Fibroblast of lung (primary cell): ENCODE results near the gene CRYL1. TPM values are rescaled to one million over a fixed set of nuclear protein-coding genes. Genes with fewer than 3 reads are reported as not detected.

Experiments
- DNase-seq, 2 donors: peaks; one replicate each; pipeline versions ENCODE4 v3.0.0 to v3.0.0-alpha.2; 2010; ENCODE audit warnings: low read depth in 2 of 2
- H2AFZ ChIP-seq: 2 replicates; pipeline ENCODE4 v1.5.1; 2012; ENCODE audit warnings: low read length, control low read depth, inconsistent platforms
- H3K27ac ChIP-seq: 2 replicates; pipeline ENCODE4 v1.5.1; 2011; ENCODE audit warnings: low read length, control low read depth; ENCODE audit not compliant: insufficient read depth
- H3K27me3 ChIP-seq: 2 replicates; pipeline ENCODE4 v1.5.1; 2011; ENCODE audit warnings: mild to moderate bottlenecking, low read length; ENCODE audit not compliant: control insufficient read depth, insufficient read depth
- H3K36me3 ChIP-seq: 2 replicates; pipeline ENCODE4 v1.5.1; 2011; ENCODE audit warnings: low read length; ENCODE audit not compliant: control insufficient read depth, insufficient read depth
- H3K4me1 ChIP-seq: 2 replicates; pipeline ENCODE4 v1.5.1; 2011; ENCODE audit warnings: low read length; ENCODE audit not compliant: control insufficient read depth, insufficient read depth; ENCODE audit errors: extremely low read depth
- H3K4me2 ChIP-seq: 2 replicates; pipeline ENCODE4 v1.5.1; 2011; ENCODE audit warnings: low read length, control low read depth; ENCODE audit not compliant: insufficient read depth; ENCODE audit errors: extremely low read depth
- H3K4me3 ChIP-seq, 4 experiments: fragments of 200-600 bp in 1 of 4; sonication (generic) in 1 of 4; replicated peaks in 1 of 4; 2 replicates each; pipeline ENCODE4 v1.5.1; 2011 to 2016; ENCODE audit warnings: low read length in 4 of 4, low read depth in 3 of 4, mild to moderate bottlenecking in 3 of 4, control low read depth in 2 of 4, inconsistent platforms in 1 of 4, mixed read lengths in 1 of 4; ENCODE audit not compliant: insufficient read depth in 1 of 4; ENCODE audit errors: control extremely low read depth in 1 of 4
- H3K79me2 ChIP-seq: 2 replicates; pipeline ENCODE4 v1.5.1; 2012; ENCODE audit warnings: mild to moderate bottlenecking, low read length, inconsistent platforms; ENCODE audit not compliant: control insufficient read depth, insufficient read depth
- H3K9ac ChIP-seq: 2 replicates; pipeline ENCODE4 v1.5.1; 2011; ENCODE audit warnings: mild to moderate bottlenecking, low read length, control low read depth; ENCODE audit not compliant: insufficient read depth
- H3K9me3 ChIP-seq: 2 replicates; pipeline ENCODE4 v1.5.1; 2012; ENCODE audit warnings: low read depth, low read length; ENCODE audit not compliant: control insufficient read depth, insufficient read depth
- H4K20me1 ChIP-seq: 2 replicates; pipeline ENCODE4 v1.5.1; 2011; ENCODE audit warnings: low read length; ENCODE audit not compliant: control insufficient read depth, insufficient read depth; ENCODE audit errors: extremely low read depth
- CTCF ChIP-seq, 2 donors: IDR thresholded peaks in 1 of 2; conservative IDR thresholded peaks in 1 of 2; 1 replicate in 1 of 2; 2 replicates in 1 of 2; pipeline ENCODE4 v1.5.1; 2011 to 2012; ENCODE audit warnings: low read length in 2 of 2, control low read depth in 1 of 2, inconsistent platforms in 1 of 2, low read depth in 1 of 2, mild to moderate bottlenecking in 1 of 2
- EZH2 ChIP-seq: IDR thresholded peaks from 2 replicates; pipeline ENCODE4 v1.5.1; 2012; ENCODE audit warnings: low read length, control low read depth, mild to moderate bottlenecking; ENCODE audit errors: missing control alignments
- polyA plus RNA-seq, 2 donors: library from polyadenylated mRNA; depleted of rRNA in 1 of 2; stranded (reverse) in 1 of 2; unstranded in 1 of 2; fragments of >200 nt; gene quantifications; 2 replicates each; pipeline ENCODE4 v1.2.1, GENCODE V29; 2011 to 2012; ENCODE audit warnings: missing spikeins in 1 of 2
- total RNA-seq: library from RNA; depleted of rRNA; stranded (reverse); fragments of >200 nt; gene quantifications from 2 replicates; pipeline ENCODE4 v1.2.1, GENCODE V29; 2014

The CRYL1 gene
- total and polyA plus RNA-seq, 2 donors (not counting 1 experiment from before 2014, with no cell fraction given) = 18.3 to 20.1 TPM

- Histone ChIP-seq H3K4me1 (no peaks in the 10 kb centered on the region), H2AFZ (no peak overlapping the region), H3K79me2 (no peaks in the 10 kb centered on the region), H3K36me3 (no peaks in the 10 kb centered on the region), H3K9me3 (no peaks in the 10 kb centered on the region), H3K4me3 (no peak overlapping the region), H3K4me2 (no peak overlapping the region), H3K9ac (no peak overlapping the region), H4K20me1 (no peaks in the 10 kb centered on the region), H3K27me3 (peaks cover 2% of the 10 kb centered on the region), H3K27ac (no peak overlapping the region)
- DNase-seq = no peak
- TF ChIP-seq EZH2 (no peak), CTCF (conservative IDR thresholded peaks at IDR 0.05 in 1 of 2, IDR thresholded peaks at IDR 0.05 in 1 of 2; ENCODE audit: low read depth in 1 of 2, low read length in 2 of 2) (no peak)
Observed at GRCh38 chr13:20388184-20388583, 137.5 kb downstream of the CRYL1 start.

- no peak overlapping the region for H3K27ac ChIP-seq
- H3K4me2 ChIP-seq = no peak overlapping the region
- TF ChIP-seq EZH2 (no peak), CTCF (conservative IDR thresholded peaks at IDR 0.05 in 1 of 2, IDR thresholded peaks at IDR 0.05 in 1 of 2; ENCODE audit: low read depth in 1 of 2, low read length in 2 of 2) (no peak)
- no peaks in the 10 kb centered on the region for H3K36me3 ChIP-seq
- no peak overlapping the region for H3K9ac ChIP-seq
- H3K4me1 ChIP-seq = no peaks in the 10 kb centered on the region
- H3K9me3 ChIP-seq = no peaks in the 10 kb centered on the region
- peaks cover 2% of the 10 kb centered on the region for H3K27me3 ChIP-seq
- H3K79me2 ChIP-seq = no peaks in the 10 kb centered on the region
- no peaks in the 10 kb centered on the region for H4K20me1 ChIP-seq
- H2AFZ ChIP-seq = no peak overlapping the region
- DNase-seq = peak in 1 of 2 donors; percentile 61
- H3K4me3 ChIP-seq = no peak overlapping the region
Observed at GRCh38 chr13:20387441-20387971, 138.2 kb downstream of the CRYL1 start.

- Histone ChIP-seq H3K36me3 (no peaks in the 10 kb centered on the region), H3K9me3 (no peaks in the 10 kb centered on the region), H3K4me1 (no peaks in the 10 kb centered on the region), H3K9ac (no peak overlapping the region), H2AFZ (no peak overlapping the region), H4K20me1 (no peaks in the 10 kb centered on the region), H3K4me3 (no peak overlapping the region), H3K4me2 (no peak overlapping the region), H3K79me2 (no peaks in the 10 kb centered on the region), H3K27ac (no peak overlapping the region), H3K27me3 (peaks cover 2% of the 10 kb centered on the region)
- DNase-seq = no peak
- TF ChIP-seq CTCF (conservative IDR thresholded peaks at IDR 0.05 in 1 of 2, IDR thresholded peaks at IDR 0.05 in 1 of 2; ENCODE audit: low read depth in 1 of 2, low read length in 2 of 2) (no peak), EZH2 (no peak)
Observed at GRCh38 chr13:20387006-20387405, 138.7 kb downstream of the CRYL1 start.
